Measurements from ENCODE around the gene SCYGR8. TPM values are rescaled to one million over a fixed set of nuclear protein-coding genes. Genes with fewer than 3 reads are reported as not detected.

The SCYGR8 gene
- total RNA-seq, 1 experiment from 2014 or later: not detected

Other genes with a start within 250 kb of the SCYGR8 start
- gene SCYGR2, start 147.0 kb upstream of the SCYGR8 start, total RNA-seq (2021; ENCODE audit: unreplicated experiment): not detected
- gene SCYGR3, start 131.1 kb upstream of the SCYGR8 start, total RNA-seq (2021; ENCODE audit: unreplicated experiment): not detected
- not detected for gene SCYGR4, start 128.4 kb upstream of the SCYGR8 start, total RNA-seq (2021; ENCODE audit: unreplicated experiment)
- not detected for gene SCYGR5, start 79.1 kb upstream of the SCYGR8 start, total RNA-seq (2021; ENCODE audit: unreplicated experiment)
- not detected for gene SLC19A3, start 27.9 kb upstream of the SCYGR8 start, total RNA-seq (2021; ENCODE audit: unreplicated experiment)
- gene SCYGR6, start 21.1 kb upstream of the SCYGR8 start, total RNA-seq (2021; ENCODE audit: unreplicated experiment): not detected
- gene SCYGR7, start 17.6 kb upstream of the SCYGR8 start, total RNA-seq (2021; ENCODE audit: unreplicated experiment): not detected
- 0.30 TPM for gene CCL20, start 67.9 kb downstream of the SCYGR8 start, total RNA-seq (2021; ENCODE audit: unreplicated experiment)
- 0.20 TPM for gene DAW1, start 125.7 kb downstream of the SCYGR8 start, total RNA-seq (2021; ENCODE audit: unreplicated experiment)

All from HCT116 (cell line).